KMS-11 (cell line): ENCODE measurements around the gene FLRT3.

ENCODE experiments used
- H2AFZ ChIP-seq: fragments of 200-600 bp; sonication (generic); 2 replicates; pipeline ENCODE4 v1.6.1; 2016; ENCODE audit warnings: antibody characterized with exemption, mixed run types, low read depth
- H3K27ac ChIP-seq: fragments of 200-600 bp; sonication (generic); 2 replicates; pipeline ENCODE4 v1.6.1; 2016; ENCODE audit warnings: mild to moderate bottlenecking, mixed run types
- H3K27me3 ChIP-seq: fragments of 200-600 bp; sonication (generic); 2 replicates; pipeline ENCODE4 v1.6.1; 2017; ENCODE audit warnings: mild to moderate bottlenecking, low read depth, mixed run types, moderate library complexity; ENCODE audit not compliant: insufficient read depth
- H3K36me3 ChIP-seq: fragments of 200-600 bp; sonication (generic); 2 replicates; pipeline ENCODE4 v1.6.1; 2017; ENCODE audit warnings: mild to moderate bottlenecking, mixed run types; ENCODE audit not compliant: insufficient read depth
- H3K4me1 ChIP-seq: fragments of 200-600 bp; sonication (generic); 2 replicates; pipeline ENCODE4 v1.6.1; 2016; ENCODE audit warnings: mild to moderate bottlenecking, low read depth, mixed run types; ENCODE audit not compliant: poor library complexity, severe bottlenecking
- H3K4me2 ChIP-seq: fragments of 200-600 bp; sonication (generic); 2 replicates; pipeline ENCODE4 v1.7.0; 2016; ENCODE audit warnings: mild to moderate bottlenecking, mixed run types
- H3K4me3 ChIP-seq: fragments of 200-600 bp; sonication (generic); IDR thresholded peaks from 2 replicates; pipeline ENCODE4 v1.6.1; 2017; ENCODE audit warnings: low read depth, low read length, mixed read lengths; ENCODE audit not compliant: insufficient read depth
- H3K79me2 ChIP-seq: fragments of 200-600 bp; sonication (generic); 2 replicates; pipeline ENCODE4 v1.6.1; 2016; ENCODE audit warnings: low read depth, mixed run types; ENCODE audit not compliant: insufficient read depth
- H3K9ac ChIP-seq: fragments of 200-600 bp; sonication (generic); 2 replicates; pipeline ENCODE4 v1.6.1; 2016; ENCODE audit warnings: mild to moderate bottlenecking, mixed run types
- H4K20me1 ChIP-seq: fragments of 200-600 bp; sonication (generic); 2 replicates; pipeline ENCODE4 v1.6.1; 2016; ENCODE audit warnings: mild to moderate bottlenecking, mixed run types; ENCODE audit not compliant: insufficient read depth
- TF ChIP-seq, protein P1 (sequence below): fragments of 200-600 bp; sonication (generic); conservative IDR thresholded peaks from 2 replicates; pipeline ENCODE4 v1.6.1; 2017; ENCODE audit warnings: low read depth, mild to moderate bottlenecking, antibody characterized with exemption, low read length, moderate library complexity, mixed read lengths

The FLRT3 gene

GRCh38 chr20:14383335-14383734, 45.9 kb upstream of the FLRT3 start:
- Histone ChIP-seq H4K20me1 (no peaks in the 10 kb centered on the region), H3K79me2 (no peaks in the 10 kb centered on the region), H3K4me2 (no peak overlapping the region), H3K36me3 (no peaks in the 10 kb centered on the region), H3K4me1 (no peaks in the 10 kb centered on the region), H2AFZ (no peak overlapping the region), H3K9ac (no peak overlapping the region), H3K4me3 (no peak overlapping the region), H3K27me3 (no peaks in the 10 kb centered on the region), H3K27ac (no peak overlapping the region)
- TF ChIP-seq, protein P1, sequence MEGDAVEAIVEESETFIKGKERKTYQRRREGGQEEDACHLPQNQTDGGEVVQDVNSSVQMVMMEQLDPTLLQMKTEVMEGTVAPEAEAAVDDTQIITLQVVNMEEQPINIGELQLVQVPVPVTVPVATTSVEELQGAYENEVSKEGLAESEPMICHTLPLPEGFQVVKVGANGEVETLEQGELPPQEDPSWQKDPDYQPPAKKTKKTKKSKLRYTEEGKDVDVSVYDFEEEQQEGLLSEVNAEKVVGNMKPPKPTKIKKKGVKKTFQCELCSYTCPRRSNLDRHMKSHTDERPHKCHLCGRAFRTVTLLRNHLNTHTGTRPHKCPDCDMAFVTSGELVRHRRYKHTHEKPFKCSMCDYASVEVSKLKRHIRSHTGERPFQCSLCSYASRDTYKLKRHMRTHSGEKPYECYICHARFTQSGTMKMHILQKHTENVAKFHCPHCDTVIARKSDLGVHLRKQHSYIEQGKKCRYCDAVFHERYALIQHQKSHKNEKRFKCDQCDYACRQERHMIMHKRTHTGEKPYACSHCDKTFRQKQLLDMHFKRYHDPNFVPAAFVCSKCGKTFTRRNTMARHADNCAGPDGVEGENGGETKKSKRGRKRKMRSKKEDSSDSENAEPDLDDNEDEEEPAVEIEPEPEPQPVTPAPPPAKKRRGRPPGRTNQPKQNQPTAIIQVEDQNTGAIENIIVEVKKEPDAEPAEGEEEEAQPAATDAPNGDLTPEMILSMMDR: no peak

- Histone ChIP-seq H3K27me3 (no peaks in the 10 kb centered on the region), H4K20me1 (no peaks in the 10 kb centered on the region), H2AFZ (no peak overlapping the region), H3K9ac (no peak overlapping the region), H3K36me3 (no peaks in the 10 kb centered on the region), H3K27ac (no peak overlapping the region), H3K4me3 (no peak overlapping the region), H3K4me1 (no peaks in the 10 kb centered on the region), H3K79me2 (no peaks in the 10 kb centered on the region), H3K4me2 (no peak overlapping the region)
- TF ChIP-seq, protein P1: no peak
These were observed 40.9 kb upstream of the FLRT3 start for GRCh38 chr20:14378326-14378725.

- no peak overlapping the region for H3K4me2 ChIP-seq
- no peak overlapping the region for H3K27ac ChIP-seq
- no peak overlapping the region for H2AFZ ChIP-seq
- no peak overlapping the region for H3K4me3 ChIP-seq
- TF ChIP-seq, protein P1: no peak
- no peaks in the 10 kb centered on the region for H3K27me3 ChIP-seq
- H3K9ac ChIP-seq: no peak overlapping the region
- no peaks in the 10 kb centered on the region for H3K79me2 ChIP-seq
- H3K4me1 ChIP-seq: no peaks in the 10 kb centered on the region
- H4K20me1 ChIP-seq: no peaks in the 10 kb centered on the region
- no peaks in the 10 kb centered on the region for H3K36me3 ChIP-seq
These were observed 38.1 kb upstream of the FLRT3 start for GRCh38 chr20:14375416-14375985.

- Histone ChIP-seq H4K20me1 (no peaks in the 10 kb centered on the region), H3K4me3 (no peak overlapping the region), H3K79me2 (no peaks in the 10 kb centered on the region), H3K27me3 (no peaks in the 10 kb centered on the region), H3K4me2 (no peak overlapping the region), H3K9ac (no peak overlapping the region), H3K27ac (no peak overlapping the region), H2AFZ (no peak overlapping the region), H3K4me1 (no peaks in the 10 kb centered on the region), H3K36me3 (no peaks in the 10 kb centered on the region)
- TF ChIP-seq, protein P1: no peak
These were observed 36.8 kb upstream of the FLRT3 start for GRCh38 chr20:14374196-14374595.
